ENCODE results near the gene IL1RL1. TPM values are rescaled to one million over a fixed set of nuclear protein-coding genes. Genes with fewer than 3 reads are reported as not detected.

IL1RL1 gene
- total RNA-seq, 1 donor = under 0.01 TPM

DNA sequence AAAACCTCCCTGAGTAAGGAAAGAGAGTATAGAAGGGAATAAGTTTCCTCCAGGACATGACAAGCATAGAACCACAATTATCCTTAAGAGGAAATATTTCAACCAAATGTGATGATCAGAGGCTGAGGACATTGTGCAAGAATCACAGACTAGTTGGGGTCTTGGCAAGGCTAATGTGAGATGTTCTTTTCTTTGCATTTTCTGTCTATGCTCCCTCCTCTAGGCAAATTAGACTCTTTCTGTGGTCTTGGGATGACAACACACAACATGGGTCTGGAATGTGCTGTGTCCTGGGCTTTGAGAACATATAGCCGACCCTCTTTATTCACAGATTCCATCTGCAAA, 32.0 kb upstream of the IL1RL1 start:
- Histone ChIP-seq H3K4me2 (ENCODE audit: insufficient read depth, low read length) (no peak overlapping the region), H3K79me2 (ENCODE audit: insufficient read depth, low read length) (no peaks in the 10 kb centered on the region), H3K27me3 (ENCODE audit: insufficient read depth, low read length) (peaks cover 4% of the 10 kb centered on the region), H2AFZ (ENCODE audit: low read length) (no peak overlapping the region), H3K9me3 (ENCODE audit: low read depth, low read length) (no peaks in the 10 kb centered on the region), H3K4me1 (ENCODE audit: insufficient read depth, low read length) (no peaks in the 10 kb centered on the region), H3K36me3 (ENCODE audit: insufficient read depth, low read length) (no peaks in the 10 kb centered on the region), H3K27ac (ENCODE audit: low read depth, low read length) (no peak overlapping the region), H4K20me1 (ENCODE audit: insufficient read depth, low read length) (no peaks in the 10 kb centered on the region), H3K4me3 (ENCODE audit: insufficient read depth, low read length) (no peak overlapping the region)
- no peak for DNase-seq (ENCODE audit: insufficient read length, low spot score, missing footprints)
- TF ChIP-seq, protein P1, sequence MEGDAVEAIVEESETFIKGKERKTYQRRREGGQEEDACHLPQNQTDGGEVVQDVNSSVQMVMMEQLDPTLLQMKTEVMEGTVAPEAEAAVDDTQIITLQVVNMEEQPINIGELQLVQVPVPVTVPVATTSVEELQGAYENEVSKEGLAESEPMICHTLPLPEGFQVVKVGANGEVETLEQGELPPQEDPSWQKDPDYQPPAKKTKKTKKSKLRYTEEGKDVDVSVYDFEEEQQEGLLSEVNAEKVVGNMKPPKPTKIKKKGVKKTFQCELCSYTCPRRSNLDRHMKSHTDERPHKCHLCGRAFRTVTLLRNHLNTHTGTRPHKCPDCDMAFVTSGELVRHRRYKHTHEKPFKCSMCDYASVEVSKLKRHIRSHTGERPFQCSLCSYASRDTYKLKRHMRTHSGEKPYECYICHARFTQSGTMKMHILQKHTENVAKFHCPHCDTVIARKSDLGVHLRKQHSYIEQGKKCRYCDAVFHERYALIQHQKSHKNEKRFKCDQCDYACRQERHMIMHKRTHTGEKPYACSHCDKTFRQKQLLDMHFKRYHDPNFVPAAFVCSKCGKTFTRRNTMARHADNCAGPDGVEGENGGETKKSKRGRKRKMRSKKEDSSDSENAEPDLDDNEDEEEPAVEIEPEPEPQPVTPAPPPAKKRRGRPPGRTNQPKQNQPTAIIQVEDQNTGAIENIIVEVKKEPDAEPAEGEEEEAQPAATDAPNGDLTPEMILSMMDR (IDR thresholded peaks at IDR 0.05; ENCODE audit: extremely low read depth, low read depth, low read length) = no peak

GRCh38 chr2:102282678-102283091, 28.7 kb upstream of the IL1RL1 start:
- no peaks in the 10 kb centered on the region for H3K36me3 ChIP-seq (ENCODE audit: insufficient read depth, low read length)
- H3K4me3 ChIP-seq (ENCODE audit: insufficient read depth, low read length) = no peak overlapping the region
- DNase-seq (ENCODE audit: insufficient read length, low spot score, missing footprints) = no peak
- no peaks in the 10 kb centered on the region for H4K20me1 ChIP-seq (ENCODE audit: insufficient read depth, low read length)
- H3K79me2 ChIP-seq (ENCODE audit: insufficient read depth, low read length) = no peaks in the 10 kb centered on the region
- no peak overlapping the region for H3K4me2 ChIP-seq (ENCODE audit: insufficient read depth, low read length)
- peaks cover 9% of the 10 kb centered on the region for H3K27me3 ChIP-seq (ENCODE audit: insufficient read depth, low read length)
- no peaks in the 10 kb centered on the region for H3K9me3 ChIP-seq (ENCODE audit: low read depth, low read length)
- H3K27ac ChIP-seq (ENCODE audit: low read depth, low read length) = no peak overlapping the region
- H3K4me1 ChIP-seq (ENCODE audit: insufficient read depth, low read length) = no peaks in the 10 kb centered on the region
- no peak overlapping the region for H2AFZ ChIP-seq (ENCODE audit: low read length)
- TF ChIP-seq, protein P1 (IDR thresholded peaks at IDR 0.05; ENCODE audit: extremely low read depth, low read depth, low read length) = no peak

- no peak overlapping the region for H3K4me2 ChIP-seq (ENCODE audit: insufficient read depth, low read length)
- H4K20me1 ChIP-seq (ENCODE audit: insufficient read depth, low read length) = no peaks in the 10 kb centered on the region
- H3K9me3 ChIP-seq (ENCODE audit: low read depth, low read length) = no peaks in the 10 kb centered on the region
- no peak overlapping the region for H3K27ac ChIP-seq (ENCODE audit: low read depth, low read length)
- no peaks in the 10 kb centered on the region for H3K79me2 ChIP-seq (ENCODE audit: insufficient read depth, low read length)
- H3K36me3 ChIP-seq (ENCODE audit: insufficient read depth, low read length) = no peaks in the 10 kb centered on the region
- peaks cover 9% of the 10 kb centered on the region for H3K27me3 ChIP-seq (ENCODE audit: insufficient read depth, low read length)
- DNase-seq (ENCODE audit: insufficient read length, low spot score, missing footprints) = no peak
- TF ChIP-seq, protein P1 (IDR thresholded peaks at IDR 0.05; ENCODE audit: extremely low read depth, low read depth, low read length) = no peak
- no peak overlapping the region for H3K4me3 ChIP-seq (ENCODE audit: insufficient read depth, low read length)
- H2AFZ ChIP-seq (ENCODE audit: low read length) = no peak overlapping the region
- no peaks in the 10 kb centered on the region for H3K4me1 ChIP-seq (ENCODE audit: insufficient read depth, low read length)
Observed at GRCh38 chr2:102283996-102284395, 27.4 kb upstream of the IL1RL1 start.

DNA sequence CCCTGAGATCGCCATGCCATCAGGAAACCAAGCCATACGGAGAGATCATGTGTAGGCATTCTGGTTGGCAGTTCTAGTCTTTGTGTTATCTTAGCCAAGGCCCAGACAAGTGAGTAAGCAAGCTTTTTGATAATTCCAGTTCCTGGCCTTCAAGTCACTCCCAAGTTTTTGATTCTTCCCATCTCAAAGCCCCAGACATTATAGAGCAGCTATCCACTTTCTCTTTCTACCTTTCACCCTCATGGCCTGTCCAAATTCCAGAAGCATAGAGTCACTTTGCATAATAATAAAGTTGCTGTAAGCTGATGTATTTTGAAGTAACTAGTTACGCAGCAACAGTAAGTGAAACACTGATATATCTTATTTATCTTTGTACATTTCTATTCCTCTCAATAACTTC, 26.8 kb upstream of the IL1RL1 start:
- no peak overlapping the region for H2AFZ ChIP-seq (ENCODE audit: low read length)
- H3K27me3 ChIP-seq (ENCODE audit: insufficient read depth, low read length) = peaks cover 9% of the 10 kb centered on the region
- H4K20me1 ChIP-seq (ENCODE audit: insufficient read depth, low read length) = no peaks in the 10 kb centered on the region
- H3K4me1 ChIP-seq (ENCODE audit: insufficient read depth, low read length) = no peaks in the 10 kb centered on the region
- H3K4me3 ChIP-seq (ENCODE audit: insufficient read depth, low read length) = no peak overlapping the region
- DNase-seq (ENCODE audit: insufficient read length, low spot score, missing footprints) = no peak
- TF ChIP-seq, protein P1 (IDR thresholded peaks at IDR 0.05; ENCODE audit: extremely low read depth, low read depth, low read length) = no peak
- H3K27ac ChIP-seq (ENCODE audit: low read depth, low read length) = no peak overlapping the region
- H3K9me3 ChIP-seq (ENCODE audit: low read depth, low read length) = no peaks in the 10 kb centered on the region
- H3K79me2 ChIP-seq (ENCODE audit: insufficient read depth, low read length) = no peaks in the 10 kb centered on the region
- no peak overlapping the region for H3K4me2 ChIP-seq (ENCODE audit: insufficient read depth, low read length)
- H3K36me3 ChIP-seq (ENCODE audit: insufficient read depth, low read length) = no peaks in the 10 kb centered on the region

All from osteoblast (primary cell).